HAP-1 (cell line): ENCODE data around the gene HEXD.

ENCODE experiments used
- DNase-seq, 2 experiments: peaks; one replicate each; pipeline ENCODE4 v3.0.0-alpha.2; 2016 to 2020; ENCODE audit warnings: low spot score in 2 of 2
- H3K27me3 ChIP-seq: fragments of 250-450 bp; sonication (Bioruptor Pico); 2 replicates; pipeline ENCODE4 v1.5.1; 2020; ENCODE audit warnings: low read depth, mild to moderate bottlenecking, moderate library complexity
- H3K36me3 ChIP-seq: fragments of 250-450 bp; sonication (Bioruptor Pico); replicated peaks from 2 replicates; pipeline ENCODE4 v1.5.1; 2020; ENCODE audit warnings: mild to moderate bottlenecking
- H3K4me1 ChIP-seq: fragments of 250-450 bp; sonication (Bioruptor Pico); 2 replicates; pipeline ENCODE4 v1.5.1; 2020; ENCODE audit warnings: mild to moderate bottlenecking
- H3K4me3 ChIP-seq: fragments of 250-450 bp; sonication (Bioruptor Pico); 2 replicates; pipeline ENCODE4 v1.5.1; 2020; ENCODE audit warnings: mild to moderate bottlenecking, moderate library complexity
- H3K9me3 ChIP-seq: fragments of 250-450 bp; sonication (Bioruptor Pico); 2 replicates; pipeline ENCODE4 v1.5.1; 2020; ENCODE audit warnings: mild to moderate bottlenecking, moderate library complexity
- in situ Hi-C: fragments of 300-500 bp; cut with MboI; formaldehyde crosslinking; loops from 3 replicates; pipeline ENCODE4 v1.14.3; 2020; ENCODE audit warnings: low sequenced_read_pairs, inconsistent platforms, mixed read lengths

HEXD gene

GRCh38 chr17:82397449-82398335, 20.5 kb upstream of the HEXD start:
- Histone ChIP-seq H3K9me3 (no peaks in the 10 kb centered on the region), H3K4me3 (no peak overlapping the region), H3K27me3 (no peaks in the 10 kb centered on the region), H3K4me1 (no peaks in the 10 kb centered on the region), H3K36me3 (no peaks in the 10 kb centered on the region; the same call in 1 of the 2 replicates)
- in situ Hi-C loops = no loop called here
- no peak for DNase-seq

- no peaks in the 10 kb centered on the region for H3K9me3 ChIP-seq
- no peaks in the 10 kb centered on the region for H3K4me1 ChIP-seq
- H3K27me3 ChIP-seq = no peaks in the 10 kb centered on the region
- H3K4me3 ChIP-seq = no peak overlapping the region
- in situ Hi-C loops = no loop called here
- no peak for DNase-seq
- no peaks in the 10 kb centered on the region; the same call in 1 of the 2 replicates for H3K36me3 ChIP-seq
Measured at GRCh38 chr17:82399041-82399441, 19.1 kb upstream of the HEXD start.

- in situ Hi-C loops = no loop called here
- no peak for DNase-seq
- Histone ChIP-seq H3K36me3 (no peaks in the 10 kb centered on the region; the same call in 1 of the 2 replicates), H3K27me3 (no peaks in the 10 kb centered on the region), H3K4me3 (no peak overlapping the region), H3K4me1 (no peaks in the 10 kb centered on the region), H3K9me3 (no peaks in the 10 kb centered on the region)
Measured at GRCh38 chr17:82399601-82400101, 18.5 kb upstream of the HEXD start.

GRCh38 chr17:82400206-82400605, 17.9 kb upstream of the HEXD start:
- H3K4me3 ChIP-seq = no peak overlapping the region
- in situ Hi-C loops = no loop called here
- no peaks in the 10 kb centered on the region for H3K27me3 ChIP-seq
- H3K4me1 ChIP-seq = no peaks in the 10 kb centered on the region
- H3K36me3 ChIP-seq = no peaks in the 10 kb centered on the region; the same call in 1 of the 2 replicates
- H3K9me3 ChIP-seq = no peaks in the 10 kb centered on the region
- no peak for DNase-seq

GRCh38 chr17:82400830-82401229, 17.3 kb upstream of the HEXD start:
- Histone ChIP-seq H3K9me3 (no peaks in the 10 kb centered on the region), H3K36me3 (no peaks in the 10 kb centered on the region; the same call in 1 of the 2 replicates), H3K27me3 (no peaks in the 10 kb centered on the region), H3K4me1 (no peaks in the 10 kb centered on the region), H3K4me3 (no peak overlapping the region)
- no peak for DNase-seq
- in situ Hi-C loops = no loop called here

- in situ Hi-C loops = no loop called here
- H3K9me3 ChIP-seq = no peaks in the 10 kb centered on the region
- H3K4me3 ChIP-seq = no peak overlapping the region
- no peaks in the 10 kb centered on the region; the same call in 1 of the 2 replicates for H3K36me3 ChIP-seq
- no peaks in the 10 kb centered on the region for H3K27me3 ChIP-seq
- no peak for DNase-seq
- H3K4me1 ChIP-seq = no peaks in the 10 kb centered on the region
Measured at GRCh38 chr17:82402865-82403264, 15.3 kb upstream of the HEXD start.

- H3K4me3 ChIP-seq = no peak overlapping the region
- in situ Hi-C loops = no loop called here
Measured at GRCh38 chr17:82403662-82404660, 14.2 kb upstream of the HEXD start.

GRCh38 chr17:82405051-82405450, 13.1 kb upstream of the HEXD start:
- Histone ChIP-seq H3K4me1 (no peaks in the 10 kb centered on the region), H3K9me3 (no peaks in the 10 kb centered on the region), H3K27me3 (no peaks in the 10 kb centered on the region), H3K4me3 (no peak overlapping the region), H3K36me3 (no peaks in the 10 kb centered on the region; the same call in 1 of the 2 replicates)
- in situ Hi-C loops = no loop called here
- DNase-seq = no peak

More at GRCh38 chr17:82403662-82404660, 14.2 kb upstream of the HEXD start:
- Histone ChIP-seq H3K27me3 (no peaks in the 10 kb centered on the region), H3K9me3 (no peaks in the 10 kb centered on the region), H3K36me3 (no peaks in the 10 kb centered on the region; the same call in 1 of the 2 replicates), H3K4me1 (no peaks in the 10 kb centered on the region)
- DNase-seq = no peak

- Histone ChIP-seq H3K4me1 (no peaks in the 10 kb centered on the region), H3K9me3 (no peaks in the 10 kb centered on the region), H3K27me3 (no peaks in the 10 kb centered on the region), H3K4me3 (no peak overlapping the region), H3K36me3 (no peaks in the 10 kb centered on the region; the same call in 1 of the 2 replicates)
- in situ Hi-C loops = no loop called here
- DNase-seq = no peak
Measured at GRCh38 chr17:82406131-82406671, 11.9 kb upstream of the HEXD start.

GRCh38 chr17:82407255-82407654, 10.9 kb upstream of the HEXD start:
- in situ Hi-C loops = no loop called here
- no peak for DNase-seq
- no peaks in the 10 kb centered on the region for H3K4me1 ChIP-seq

GRCh38 chr17:82408288-82408937, 9.7 kb upstream of the HEXD start:
- no peaks in the 10 kb centered on the region; the same call in 1 of the 2 replicates for H3K36me3 ChIP-seq
- H3K4me1 ChIP-seq = no peaks in the 10 kb centered on the region
- no peak for DNase-seq
- no peak overlapping the region for H3K4me3 ChIP-seq
- in situ Hi-C loops = no loop called here
- H3K9me3 ChIP-seq = no peaks in the 10 kb centered on the region
- H3K27me3 ChIP-seq = no peaks in the 10 kb centered on the region

More at GRCh38 chr17:82407255-82407654, 10.9 kb upstream of the HEXD start:
- Histone ChIP-seq H3K27me3 (no peaks in the 10 kb centered on the region), H3K4me3 (no peak overlapping the region), H3K36me3 (no peaks in the 10 kb centered on the region), H3K9me3 (no peaks in the 10 kb centered on the region)

GRCh38 chr17:82408938-82409318, 9.2 kb upstream of the HEXD start:
- in situ Hi-C loops = no loop called here
- no peak for DNase-seq
- no peaks in the 10 kb centered on the region; the same call in 1 of the 2 replicates for H3K36me3 ChIP-seq
- H3K4me1 ChIP-seq = no peaks in the 10 kb centered on the region
- no peaks in the 10 kb centered on the region for H3K27me3 ChIP-seq
- H3K4me3 ChIP-seq = no peak overlapping the region
- H3K9me3 ChIP-seq = no peaks in the 10 kb centered on the region
